Endothelial cell of umbilical vein (primary cell): Measurements from ENCODE around the gene HTR1A.

Experiments used
- CTCF ChIP-seq, 2 donors: IDR thresholded peaks; 1 replicate in 1 of 2; 2 replicates in 1 of 2; pipeline ENCODE4 v1.5.1; 2011; ENCODE audit warnings: low read length in 2 of 2, mild to moderate bottlenecking in 2 of 2, moderate library complexity in 2 of 2, control low read depth in 1 of 2, inconsistent platforms in 1 of 2, low read depth in 1 of 2; ENCODE audit not compliant: insufficient read depth in 1 of 2; ENCODE audit errors: extremely low read depth in 1 of 2
- EZH2 ChIP-seq: IDR thresholded peaks from 2 replicates; pipeline ENCODE4 v1.6.1; 2012; ENCODE audit warnings: borderline replicate concordance, low read depth, mild to moderate bottlenecking, moderate library complexity, low read length, inconsistent platforms; ENCODE audit not compliant: severe bottlenecking
- GATA2 ChIP-seq: IDR thresholded peaks from 2 replicates; pipeline ENCODE4 v1.7.0; 2011; ENCODE audit warnings: low read depth, mild to moderate bottlenecking, moderate library complexity, mixed read lengths, low read length; ENCODE audit not compliant: insufficient read length, insufficient read depth
- JUN ChIP-seq: IDR thresholded peaks from 2 replicates; pipeline ENCODE4 v1.6.1; 2011; ENCODE audit warnings: borderline replicate concordance, low read depth; ENCODE audit not compliant: insufficient read length, insufficient read depth
- MAX ChIP-seq: IDR thresholded peaks from 2 replicates; pipeline ENCODE4 v1.6.1; 2011; ENCODE audit not compliant: insufficient read depth, insufficient read length
- MYC ChIP-seq: IDR thresholded peaks from one replicate; pipeline ENCODE4 v1.6.1; 2011; ENCODE audit warnings: mild to moderate bottlenecking, low read depth, low read length
- POLR2A ChIP-seq: IDR thresholded peaks from 2 replicates; pipeline ENCODE4 v1.6.1; 2012; ENCODE audit warnings: low read depth, mild to moderate bottlenecking, control low read depth, low read length
- POLR2AphosphoS5 ChIP-seq: IDR thresholded peaks from 2 replicates; pipeline ENCODE4 v1.6.1; 2012; ENCODE audit warnings: low read depth, mild to moderate bottlenecking, control low read depth, low read length, moderate library complexity; ENCODE audit not compliant: insufficient read depth

- no peak for TF ChIP-seq CTCF (IDR thresholded peaks at IDR 0.05; ENCODE audit: extremely low read depth in 1 of 2, insufficient read depth in 1 of 2, low read depth in 1 of 2, low read length in 2 of 2)
- TF ChIP-seq EZH2: no peak
- no peak for TF ChIP-seq JUN
- TF ChIP-seq GATA2: no peak
- no peak for TF ChIP-seq POLR2AphosphoS5
- no peak for TF ChIP-seq MAX
- no peak for TF ChIP-seq POLR2A
- TF ChIP-seq MYC: no peak
Observed at GRCh38 chr5:63987053-63987452, 24.8 kb upstream of the HTR1A start.
